Measurements from ENCODE around the gene MYO1H. TPM values are rescaled to one million over a fixed set of nuclear protein-coding genes. Genes with fewer than 3 reads are reported as not detected.
"Not testable (repeated sequence)": the region's sequence is repeated elsewhere in the genome, so short reads cannot be mapped to it uniquely, and the experiment has no call there.

The MYO1H gene
- total and polyA plus RNA-seq, 2 of the 8 experiments (the other 6 are each of a cell fraction or from before 2014, with no cell fraction given): 0.03 TPM; not detected in 1

DNA sequence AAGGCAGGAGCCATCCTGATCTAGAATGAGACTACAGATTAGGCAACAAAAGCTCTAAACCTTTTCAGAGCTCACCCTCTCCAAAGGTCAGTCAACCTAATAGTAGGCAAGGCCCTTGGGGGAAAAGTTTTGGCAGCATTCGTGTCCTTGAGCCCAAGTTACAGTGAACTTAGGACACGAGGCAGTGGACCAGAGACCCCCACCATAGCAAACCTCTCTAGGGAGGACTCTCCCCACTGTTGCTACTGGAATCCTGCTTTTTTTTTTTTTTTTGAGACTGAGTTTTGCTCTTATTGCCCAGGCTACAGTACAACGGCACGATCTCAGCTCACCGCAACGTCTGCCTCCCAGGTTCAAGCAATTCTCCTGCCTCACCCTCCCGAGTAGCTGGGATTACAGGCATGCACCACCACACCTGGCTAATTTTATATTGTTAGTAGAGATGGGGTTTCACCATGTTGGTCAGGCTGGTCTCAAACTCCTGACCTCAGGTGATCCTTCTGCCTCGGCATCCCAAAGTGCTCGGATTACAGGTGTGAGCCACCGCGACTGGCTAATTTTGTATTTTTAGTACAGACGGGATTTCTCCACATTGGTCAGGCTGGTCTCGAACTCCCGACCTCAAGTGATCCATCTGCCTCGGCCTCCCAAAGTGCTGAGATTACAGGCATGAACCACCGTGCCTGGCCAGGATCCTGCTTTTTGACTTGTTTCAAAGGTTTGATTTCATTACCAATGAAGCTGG lies 126.0 kb downstream of the MYO1H start:
- not testable (repeated sequence) for H2BK120ac ChIP-seq (replicated peaks; ENCODE audit: low read depth, low read length); H3K27me3 ChIP-seq (replicated peaks in 1 of 4; ENCODE audit: control insufficient read depth in 3 of 4, extremely low read depth in 1 of 4, insufficient read depth in 3 of 4, low read length in 3 of 4); H4K8ac ChIP-seq (ENCODE audit: extremely low read depth, insufficient read depth, low read length); H4K91ac ChIP-seq (replicated peaks; ENCODE audit: insufficient read length, low read length); H3K18ac ChIP-seq (ENCODE audit: extremely low read depth, low read length); H3K4me2 ChIP-seq (ENCODE audit: insufficient read depth in 1 of 2, low read depth in 2 of 2, low read length in 2 of 2); H3K27ac ChIP-seq (ENCODE audit: low read depth, low read length); H4K5ac ChIP-seq (ENCODE audit: insufficient read length, low read depth, low read length); H2BK5ac ChIP-seq (ENCODE audit: low read depth, low read length); H3K14ac ChIP-seq (ENCODE audit: insufficient read length); H3K4ac ChIP-seq (replicated peaks; ENCODE audit: insufficient read length, low read depth, low read length); H2BK15ac ChIP-seq (ENCODE audit: low read length); H3K9ac ChIP-seq (replicated peaks in 1 of 4; ENCODE audit: extremely low read depth in 1 of 4, low read depth in 3 of 4, low read length in 3 of 4); H3K23ac ChIP-seq (ENCODE audit: insufficient read length); H2AK5ac ChIP-seq (ENCODE audit: low read depth, low read length); H2AFZ ChIP-seq (ENCODE audit: low read length); DNase-seq (ENCODE audit: low read depth in 1 of 2, low spot score in 2 of 2); H3K9me3 ChIP-seq (ENCODE audit: insufficient read depth in 2 of 2, low read depth in 1 of 2, low read length in 1 of 2); H3K56ac ChIP-seq (replicated peaks; ENCODE audit: insufficient read length, low read depth, low read length); H3K4me3 ChIP-seq (ENCODE audit: extremely low read depth in 1 of 4, insufficient read depth in 2 of 4, low read depth in 3 of 4, low read length in 4 of 4); H2BK12ac ChIP-seq (ENCODE audit: low read depth, low read length); FAIRE-seq; H2BK20ac ChIP-seq (ENCODE audit: low read length)
- WGBS, 2 experiments (ENCODE audit: extremely low coverage in 1 of 2, insufficient coverage in 1 of 2, insufficient read length in 1 of 2, insufficient replicate concordance in 2 of 2, low coverage in 1 of 2, low lambda C conversion rate in 2 of 2, missing lambda C conversion rate in 1 of 2): 98% methylated on average over 16 of the region's 16 CpGs; no CpG with 5 or more reads in 1 of the 2 experiments
- peaks cover 11% of the 10 kb centered on the region for H3K23me2 ChIP-seq (ENCODE audit: low read depth, low read length)
- ChIA-PET POLR2A (ENCODE audit: partially characterized antibody) (interaction anchor here (1.0 to 3.5 kb wide), 3 partner anchors 9 to 15 kb away, joined by 5 to 25 read pairs (median 11); no protein-coding TSS in a partner anchor), CTCF (ENCODE audit: partially characterized antibody) (interaction anchor here (0.6 to 19.5 kb wide), 13 partner anchors 10 to 455 kb away, joined by 3 to 245 read pairs (median 4); no protein-coding TSS in a partner anchor)
- peaks cover 0 to 10% (median 5%) of the 10 kb centered on the region in 4 experiments; a peak in 4 of 7 replicates for H3K4me1 ChIP-seq (replicated peaks in 1 of 4; ENCODE audit: control insufficient read depth in 3 of 4, insufficient read depth in 4 of 4, low read length in 3 of 4)
- H3K36me3 ChIP-seq (ENCODE audit: control insufficient read depth in 2 of 4, insufficient read depth in 4 of 4, low read length in 3 of 4): peaks cover 2 to 11% (median 7%) of the 10 kb centered on the region in 4 experiments; a peak in 7 of 8 replicates
- H3K79me2 ChIP-seq (ENCODE audit: control insufficient read depth in 1 of 2, insufficient read depth in 2 of 2, low read length in 2 of 2): peaks cover 49 to 90% of the 10 kb centered on the region in 2 experiments
- peaks cover 6 to 39% of the 10 kb centered on the region in 2 experiments for H4K20me1 ChIP-seq (replicated peaks in 1 of 2; ENCODE audit: control insufficient read depth in 1 of 2, insufficient read depth in 2 of 2, low read length in 2 of 2)
- H3K79me1 ChIP-seq (ENCODE audit: low read depth, low read length): peaks cover 29% of the 10 kb centered on the region
